ENCODE results near the gene GADD45GIP1. TPM values are rescaled to one million over a fixed set of nuclear protein-coding genes. Genes with fewer than 3 reads are reported as not detected.
A peak's percentile ranks its signal among the peaks of the same experiment; 100 is the strongest.

The GADD45GIP1 gene
- total RNA-seq, 1 experiment from 2014 or later, result 35.9 TPM

- Histone ChIP-seq H3K79me2 (ENCODE audit: insufficient read depth, low read length) (peaks cover 51% of the 10 kb centered on the region), H3K4me2 (ENCODE audit: low read length) (peak overlapping the region; percentile 15), H2AFZ (ENCODE audit: low read depth, low read length, poor library complexity, severe bottlenecking) (no peak overlapping the region), H4K20me1 (ENCODE audit: insufficient read depth) (no peaks in the 10 kb centered on the region), H3K9ac (ENCODE audit: low read length) (no peak overlapping the region), H3K36me3 (ENCODE audit: control insufficient read depth in 1 of 2, insufficient read depth in 2 of 2, low read length in 2 of 2) (peaks cover 8 to 23% of the 10 kb centered on the region in 2 experiments; a peak in 3 of 4 replicates), H3K4me1 (ENCODE audit: control insufficient read depth in 1 of 2, insufficient read depth in 2 of 2, low read length in 2 of 2) (peaks cover 18 to 43% of the 10 kb centered on the region in 2 experiments), H3K9me2 (ENCODE audit: insufficient read depth) (no peaks in the 10 kb centered on the region), H3K27me3 (ENCODE audit: insufficient read depth, low read length) (no peaks in the 10 kb centered on the region), H3K27ac (ENCODE audit: low read depth, low read length) (no peak overlapping the region), H3K4me3 (replicated peaks in 1 of 2; ENCODE audit: low read depth in 1 of 2, low read length in 2 of 2) (no peak overlapping the region), H3K9me3 (ENCODE audit: control insufficient read depth in 1 of 2, insufficient read depth in 1 of 2, low read depth in 1 of 2, low read length in 2 of 2) (no peaks in the 10 kb centered on the region)
- CTCF ChIA-PET, result no interaction called here
- POLR2A ChIA-PET, result interaction anchor here (0.7 kb wide), 1 partner anchor 763 kb away, joined by 3 read pairs; no protein-coding TSS in a partner anchor
- ATAC-seq (no peak), DNase-seq (ENCODE audit: low read depth, low spot score) (no peak)
- intact Hi-C loops (cut with micrococcal nuclease), result no loop called here
- BruUV-seq (replicated peaks), result no TSS peak
- RAD21 ChIA-PET (ENCODE audit: low non-redundant PET in 1 of 2, low total read pairs in 2 of 2, uncharacterized antibody in 2 of 2, unreplicated experiment in 2 of 2), result no interaction called here
- TF ChIP-seq CTCF (IDR thresholded peaks at IDR 0.05 in 2 of 3, conservative IDR thresholded peaks at IDR 0.05 in 1 of 3; ENCODE audit: borderline replicate concordance in 1 of 3, insufficient read depth in 1 of 3, low read depth in 2 of 3, low read length in 2 of 3) (no peak), ZFX (IDR thresholded peaks at IDR 0.05) (no peak), SIN3A (IDR thresholded peaks at IDR 0.05; ENCODE audit: low read depth) (no peak), EGR1 (IDR thresholded peaks at IDR 0.05; ENCODE audit: low read depth) (no peak), ZNF274 (IDR thresholded peaks at IDR 0.05; ENCODE audit: low read depth, low read length) (no peak), MAX (IDR thresholded peaks at IDR 0.05) (no peak), POLR2A (IDR thresholded peaks at IDR 0.05; ENCODE audit: borderline replicate concordance, extremely low read depth, insufficient read depth, insufficient read length) (no peak), SRF (IDR thresholded peaks at IDR 0.05; ENCODE audit: low read depth) (no peak), TCF7L2 (IDR thresholded peaks at IDR 0.05; ENCODE audit: borderline replicate concordance, extremely low read depth, insufficient read depth, insufficient read length) (no peak)
Measured at GRCh38 chr19:12935071-12935470, 22.0 kb downstream of the GADD45GIP1 start.
